Measurements from ENCODE around the gene PCK1. TPM values are rescaled to one million over a fixed set of nuclear protein-coding genes. Genes with fewer than 3 reads are reported as not detected.

Gene PCK1
- total and polyA plus RNA-seq, 2 of the 13 experiments (the other 11 are each of a cell fraction or from before 2014, with no cell fraction given): 6.5 to 12.6 TPM

DNA sequence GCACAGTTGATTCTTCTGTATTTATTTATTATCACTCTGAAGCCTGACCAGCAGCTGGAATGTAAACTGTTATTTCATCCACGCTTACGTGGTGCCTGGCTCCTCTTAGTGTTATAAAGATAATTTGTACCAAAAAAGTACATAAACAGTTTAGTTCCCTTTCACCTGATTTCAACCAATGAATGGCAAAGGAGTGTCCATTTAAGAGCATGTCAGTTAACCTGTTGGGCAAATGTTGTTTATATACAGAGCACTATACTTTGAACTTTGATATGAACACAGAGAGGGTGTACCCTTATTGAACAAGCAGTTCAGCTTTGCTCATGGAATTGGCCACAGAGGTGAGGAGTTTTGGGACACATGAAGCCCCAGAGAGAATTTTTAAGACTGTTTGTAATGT is 28.8 kb upstream of the PCK1 start (continued):
- TF ChIP-seq HNRNPH1 (optimal IDR thresholded peaks at IDR 0.05; ENCODE audit: low read depth, low read length): no peak
- no peak for TF ChIP-seq ZNF672 (CRISPR knock-in tag; IDR thresholded peaks at IDR 0.05)
- peak; percentile 53; the same call in 1 of the 2 replicates for TF ChIP-seq ATF1 (CRISPR knock-in tag; IDR thresholded peaks at IDR 0.05)
- no peak for TF ChIP-seq NRL (CRISPR knock-in tag; IDR thresholded peaks at IDR 0.05; ENCODE audit: borderline replicate concordance)
- no peak for TF ChIP-seq ZNF335 (CRISPR knock-in tag; IDR thresholded peaks at IDR 0.05)
- no peak for TF ChIP-seq GFI1 (CRISPR knock-in tag; IDR thresholded peaks at IDR 0.05; ENCODE audit: borderline replicate concordance)
- no peak for TF ChIP-seq BRCA1 (CRISPR knock-in tag; IDR thresholded peaks at IDR 0.05)
- TF ChIP-seq, protein P1, sequence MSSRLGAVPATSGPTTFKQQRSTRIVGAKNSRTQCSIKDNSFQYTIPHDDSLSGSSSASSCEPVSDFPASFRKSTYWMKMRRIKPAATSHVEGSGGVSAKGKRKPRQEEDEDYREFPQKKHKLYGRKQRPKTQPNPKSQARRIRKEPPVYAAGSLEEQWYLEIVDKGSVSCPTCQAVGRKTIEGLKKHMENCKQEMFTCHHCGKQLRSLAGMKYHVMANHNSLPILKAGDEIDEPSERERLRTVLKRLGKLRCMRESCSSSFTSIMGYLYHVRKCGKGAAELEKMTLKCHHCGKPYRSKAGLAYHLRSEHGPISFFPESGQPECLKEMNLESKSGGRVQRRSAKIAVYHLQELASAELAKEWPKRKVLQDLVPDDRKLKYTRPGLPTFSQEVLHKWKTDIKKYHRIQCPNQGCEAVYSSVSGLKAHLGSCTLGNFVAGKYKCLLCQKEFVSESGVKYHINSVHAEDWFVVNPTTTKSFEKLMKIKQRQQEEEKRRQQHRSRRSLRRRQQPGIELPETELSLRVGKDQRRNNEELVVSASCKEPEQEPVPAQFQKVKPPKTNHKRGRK (CRISPR knock-in tag; IDR thresholded peaks at IDR 0.05): no peak
- no peak for TF ChIP-seq SOX13 (IDR thresholded peaks at IDR 0.05)
- TF ChIP-seq SOX13 (CRISPR knock-in tag; conservative IDR thresholded peaks at IDR 0.05 in 1 of 2, IDR thresholded peaks at IDR 0.05 in 1 of 2): no peak
- TF ChIP-seq ZNF251 (CRISPR knock-in tag; IDR thresholded peaks at IDR 0.05): no peak
- TF ChIP-seq ZNF292 (CRISPR knock-in tag; IDR thresholded peaks at IDR 0.05; ENCODE audit: borderline replicate concordance, low read depth): peak; percentile 78; the same call in 1 of the 2 replicates
- TF ChIP-seq HHEX (CRISPR knock-in tag; IDR thresholded peaks at IDR 0.05): no peak
- TF ChIP-seq ZMYM2 (CRISPR knock-in tag; IDR thresholded peaks at IDR 0.05): 0 out of 2 replicates have a peak, but pooled peaks have one; percentile 42
- TF ChIP-seq, protein P2, sequence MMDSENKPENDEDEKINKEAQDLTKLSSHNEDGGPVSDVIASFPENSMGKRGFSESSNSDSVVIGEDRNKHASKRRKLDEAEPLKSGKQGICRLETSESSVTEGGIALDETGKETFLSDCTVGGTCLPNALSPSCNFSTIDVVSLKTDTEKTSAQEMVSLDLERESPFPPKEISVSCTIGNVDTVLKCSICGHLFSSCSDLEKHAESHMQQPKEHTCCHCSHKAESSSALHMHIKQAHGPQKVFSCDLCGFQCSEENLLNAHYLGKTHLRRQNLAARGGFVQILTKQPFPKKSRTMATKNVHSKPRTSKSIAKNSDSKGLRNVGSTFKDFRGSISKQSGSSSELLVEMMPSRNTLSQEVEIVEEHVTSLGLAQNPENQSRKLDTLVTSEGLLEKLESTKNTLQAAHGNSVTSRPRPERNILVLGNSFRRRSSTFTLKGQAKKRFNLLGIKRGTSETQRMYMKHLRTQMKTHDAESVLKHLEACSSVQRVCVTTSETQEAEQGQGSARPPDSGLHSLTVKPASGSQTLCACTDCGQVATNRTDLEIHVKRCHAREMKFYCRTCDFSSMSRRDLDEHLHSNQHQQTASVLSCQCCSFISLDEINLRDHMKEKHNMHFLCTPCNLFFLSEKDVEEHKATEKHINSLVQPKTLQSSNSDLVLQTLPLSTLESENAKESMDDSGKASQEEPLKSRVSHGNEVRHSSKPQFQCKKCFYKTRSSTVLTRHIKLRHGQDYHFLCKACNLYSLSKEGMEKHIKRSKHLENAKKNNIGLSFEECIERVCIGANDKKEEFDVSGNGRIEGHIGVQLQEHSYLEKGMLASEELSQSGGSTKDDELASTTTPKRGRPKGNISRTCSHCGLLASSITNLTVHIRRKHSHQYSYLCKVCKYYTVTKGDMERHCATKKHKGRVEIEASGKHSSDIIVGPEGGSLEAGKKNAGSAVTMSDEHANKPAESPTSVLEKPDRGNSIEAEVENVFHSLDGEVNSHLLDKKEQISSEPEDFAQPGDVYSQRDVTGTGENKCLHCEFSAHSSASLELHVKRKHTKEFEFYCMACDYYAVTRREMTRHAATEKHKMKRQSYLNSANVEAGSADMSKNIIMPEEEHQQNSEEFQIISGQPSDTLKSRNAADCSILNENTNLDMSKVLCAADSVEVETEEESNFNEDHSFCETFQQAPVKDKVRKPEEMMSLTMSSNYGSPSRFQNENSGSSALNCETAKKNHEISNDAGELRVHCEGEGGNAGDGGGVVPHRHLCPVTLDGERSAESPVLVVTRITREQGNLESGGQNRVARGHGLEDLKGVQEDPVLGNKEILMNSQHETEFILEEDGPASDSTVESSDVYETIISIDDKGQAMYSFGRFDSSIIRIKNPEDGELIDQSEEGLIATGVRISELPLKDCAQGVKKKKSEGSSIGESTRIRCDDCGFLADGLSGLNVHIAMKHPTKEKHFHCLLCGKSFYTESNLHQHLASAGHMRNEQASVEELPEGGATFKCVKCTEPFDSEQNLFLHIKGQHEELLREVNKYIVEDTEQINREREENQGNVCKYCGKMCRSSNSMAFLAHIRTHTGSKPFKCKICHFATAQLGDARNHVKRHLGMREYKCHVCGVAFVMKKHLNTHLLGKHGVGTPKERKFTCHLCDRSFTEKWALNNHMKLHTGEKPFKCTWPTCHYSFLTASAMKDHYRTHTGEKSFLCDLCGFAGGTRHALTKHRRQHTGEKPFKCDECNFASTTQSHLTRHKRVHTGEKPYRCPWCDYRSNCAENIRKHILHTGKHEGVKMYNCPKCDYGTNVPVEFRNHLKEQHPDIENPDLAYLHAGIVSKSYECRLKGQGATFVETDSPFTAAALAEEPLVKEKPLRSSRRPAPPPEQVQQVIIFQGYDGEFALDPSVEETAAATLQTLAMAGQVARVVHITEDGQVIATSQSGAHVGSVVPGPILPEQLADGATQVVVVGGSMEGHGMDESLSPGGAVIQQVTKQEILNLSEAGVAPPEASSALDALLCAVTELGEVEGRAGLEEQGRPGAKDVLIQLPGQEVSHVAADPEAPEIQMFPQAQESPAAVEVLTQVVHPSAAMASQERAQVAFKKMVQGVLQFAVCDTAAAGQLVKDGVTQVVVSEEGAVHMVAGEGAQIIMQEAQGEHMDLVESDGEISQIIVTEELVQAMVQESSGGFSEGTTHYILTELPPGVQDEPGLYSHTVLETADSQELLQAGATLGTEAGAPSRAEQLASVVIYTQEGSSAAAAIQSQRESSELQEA (CRISPR knock-in tag; IDR thresholded peaks at IDR 0.05; ENCODE audit: not compliant biosample characterization): no peak
- TF ChIP-seq, protein P3, sequence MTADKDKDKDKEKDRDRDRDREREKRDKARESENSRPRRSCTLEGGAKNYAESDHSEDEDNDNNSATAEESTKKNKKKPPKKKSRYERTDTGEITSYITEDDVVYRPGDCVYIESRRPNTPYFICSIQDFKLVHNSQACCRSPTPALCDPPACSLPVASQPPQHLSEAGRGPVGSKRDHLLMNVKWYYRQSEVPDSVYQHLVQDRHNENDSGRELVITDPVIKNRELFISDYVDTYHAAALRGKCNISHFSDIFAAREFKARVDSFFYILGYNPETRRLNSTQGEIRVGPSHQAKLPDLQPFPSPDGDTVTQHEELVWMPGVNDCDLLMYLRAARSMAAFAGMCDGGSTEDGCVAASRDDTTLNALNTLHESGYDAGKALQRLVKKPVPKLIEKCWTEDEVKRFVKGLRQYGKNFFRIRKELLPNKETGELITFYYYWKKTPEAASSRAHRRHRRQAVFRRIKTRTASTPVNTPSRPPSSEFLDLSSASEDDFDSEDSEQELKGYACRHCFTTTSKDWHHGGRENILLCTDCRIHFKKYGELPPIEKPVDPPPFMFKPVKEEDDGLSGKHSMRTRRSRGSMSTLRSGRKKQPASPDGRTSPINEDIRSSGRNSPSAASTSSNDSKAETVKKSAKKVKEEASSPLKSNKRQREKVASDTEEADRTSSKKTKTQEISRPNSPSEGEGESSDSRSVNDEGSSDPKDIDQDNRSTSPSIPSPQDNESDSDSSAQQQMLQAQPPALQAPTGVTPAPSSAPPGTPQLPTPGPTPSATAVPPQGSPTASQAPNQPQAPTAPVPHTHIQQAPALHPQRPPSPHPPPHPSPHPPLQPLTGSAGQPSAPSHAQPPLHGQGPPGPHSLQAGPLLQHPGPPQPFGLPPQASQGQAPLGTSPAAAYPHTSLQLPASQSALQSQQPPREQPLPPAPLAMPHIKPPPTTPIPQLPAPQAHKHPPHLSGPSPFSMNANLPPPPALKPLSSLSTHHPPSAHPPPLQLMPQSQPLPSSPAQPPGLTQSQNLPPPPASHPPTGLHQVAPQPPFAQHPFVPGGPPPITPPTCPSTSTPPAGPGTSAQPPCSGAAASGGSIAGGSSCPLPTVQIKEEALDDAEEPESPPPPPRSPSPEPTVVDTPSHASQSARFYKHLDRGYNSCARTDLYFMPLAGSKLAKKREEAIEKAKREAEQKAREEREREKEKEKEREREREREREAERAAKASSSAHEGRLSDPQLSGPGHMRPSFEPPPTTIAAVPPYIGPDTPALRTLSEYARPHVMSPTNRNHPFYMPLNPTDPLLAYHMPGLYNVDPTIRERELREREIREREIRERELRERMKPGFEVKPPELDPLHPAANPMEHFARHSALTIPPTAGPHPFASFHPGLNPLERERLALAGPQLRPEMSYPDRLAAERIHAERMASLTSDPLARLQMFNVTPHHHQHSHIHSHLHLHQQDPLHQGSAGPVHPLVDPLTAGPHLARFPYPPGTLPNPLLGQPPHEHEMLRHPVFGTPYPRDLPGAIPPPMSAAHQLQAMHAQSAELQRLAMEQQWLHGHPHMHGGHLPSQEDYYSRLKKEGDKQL (CRISPR knock-in tag; IDR thresholded peaks at IDR 0.05; ENCODE audit: low read depth): no peak
